Measurements from ENCODE around the gene PATJ.

The PATJ gene

DNA sequence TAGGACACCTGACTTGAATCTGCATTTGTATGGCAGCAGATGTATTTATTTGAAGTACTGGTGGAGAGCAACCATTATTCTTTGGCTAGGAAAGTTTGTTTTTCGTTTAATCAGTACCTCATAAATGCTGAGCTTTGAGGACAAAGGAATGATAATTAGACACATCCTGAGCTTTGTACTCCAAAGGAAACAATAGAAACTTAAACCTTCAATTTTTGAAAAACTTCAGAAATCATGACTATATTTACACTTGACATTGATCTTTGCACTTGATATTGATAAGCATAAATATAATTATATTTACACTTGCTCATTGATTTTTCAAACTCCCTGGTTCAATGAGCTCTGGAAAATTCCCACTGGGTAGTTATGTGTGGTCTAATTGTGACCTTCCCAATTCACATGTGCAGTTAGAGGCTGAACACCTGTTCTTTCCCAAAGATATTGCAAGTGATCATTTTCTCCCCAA, 10.7 kb downstream of the PATJ start:
- Histone ChIP-seq H3K23ac (ENCODE audit: low read length) (no peak overlapping the region), H4K91ac (ENCODE audit: low read depth, low read length) (no peak overlapping the region), H4K8ac (ENCODE audit: low read depth, low read length) (no peak overlapping the region), H2AFZ (ENCODE audit: insufficient read depth, low read length, poor library complexity) (no peak overlapping the region), H3K18ac (ENCODE audit: low read length) (no peak overlapping the region), H2BK120ac (ENCODE audit: insufficient read depth, low read length, poor library complexity) (no peak overlapping the region), H3K4me3 (ENCODE audit: low read depth, low read length) (no peak overlapping the region), H3K79me1 (ENCODE audit: low read length) (no peaks in the 10 kb centered on the region), H3K27me3 (ENCODE audit: insufficient read depth, low read length) (no peaks in the 10 kb centered on the region), H2BK12ac (ENCODE audit: low read length) (no peak overlapping the region), H3K14ac (ENCODE audit: low read length) (no peak overlapping the region), H3K36me3 (ENCODE audit: control insufficient read depth in 1 of 2, insufficient read depth in 2 of 2, low read length in 2 of 2) (peaks cover 0 to 1% of the 10 kb centered on the region in 2 experiments), H3K9me3 (ENCODE audit: insufficient read depth, low read depth, low read length) (no peaks in the 10 kb centered on the region), H3K9ac (ENCODE audit: low read length) (no peak overlapping the region), H3K27ac (ENCODE audit: low read depth, low read length) (no peak overlapping the region), H3K4ac (ENCODE audit: low read depth, low read length) (no peak overlapping the region), H4K12ac (ENCODE audit: low read depth, low read length) (no peak overlapping the region), H3K4me2 (ENCODE audit: low read length) (no peak overlapping the region), H2AK5ac (ENCODE audit: low read length) (no peak overlapping the region), H2BK5ac (ENCODE audit: low read depth, low read length, poor library complexity) (no peak overlapping the region), H3K79me2 (ENCODE audit: control insufficient read depth, insufficient read depth, low read length, poor library complexity) (peaks cover 8% of the 10 kb centered on the region), H3K4me1 (ENCODE audit: control insufficient read depth in 1 of 2, insufficient read depth in 2 of 2, low read length in 2 of 2) (no peaks in the 10 kb centered on the region)
- DNase-seq = no peak
- no CpG with 5 or more reads among the region's 1 CpG for WGBS (ENCODE audit: extremely low coverage, insufficient coverage, insufficient read length)

DNA sequence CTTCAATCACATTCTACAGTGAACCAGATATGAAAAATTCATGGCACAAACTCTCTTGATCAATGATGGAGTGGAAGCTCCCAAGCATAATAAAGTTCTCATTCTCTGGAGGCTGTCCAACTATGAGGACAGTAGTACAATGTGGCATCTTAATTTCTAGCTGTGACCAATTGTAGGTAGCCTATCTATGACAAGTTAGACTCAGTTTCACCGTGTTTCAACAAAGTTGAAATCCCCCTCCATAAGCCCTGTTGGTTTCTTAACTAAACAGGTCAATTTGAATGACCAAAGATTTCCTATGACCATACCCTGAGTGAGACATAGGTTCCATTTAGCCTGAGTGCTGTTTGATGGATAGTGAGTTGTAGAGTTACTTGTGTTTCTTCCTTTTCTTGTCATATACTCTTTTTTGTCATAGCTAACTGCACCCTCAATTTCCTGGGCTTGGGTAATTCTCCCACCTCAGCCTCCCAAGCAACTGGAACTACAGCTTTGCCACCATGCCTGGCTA, 11.8 kb downstream of the PATJ start:
- Histone ChIP-seq H2BK5ac (ENCODE audit: low read depth, low read length, poor library complexity) (no peak overlapping the region), H3K36me3 (ENCODE audit: control insufficient read depth in 1 of 2, insufficient read depth in 2 of 2, low read length in 2 of 2) (peaks cover 0 to 4% of the 10 kb centered on the region in 2 experiments), H3K79me2 (ENCODE audit: control insufficient read depth, insufficient read depth, low read length, poor library complexity) (peaks cover 8% of the 10 kb centered on the region), H3K79me1 (ENCODE audit: low read length) (no peaks in the 10 kb centered on the region), H3K9ac (ENCODE audit: low read length) (no peak overlapping the region), H3K4me3 (ENCODE audit: low read depth, low read length) (no peak overlapping the region), H3K9me3 (ENCODE audit: insufficient read depth, low read depth, low read length) (no peaks in the 10 kb centered on the region), H3K14ac (ENCODE audit: low read length) (no peak overlapping the region), H3K23ac (ENCODE audit: low read length) (no peak overlapping the region), H3K4me1 (ENCODE audit: control insufficient read depth in 1 of 2, insufficient read depth in 2 of 2, low read length in 2 of 2) (no peaks in the 10 kb centered on the region), H2BK120ac (ENCODE audit: insufficient read depth, low read length, poor library complexity) (no peak overlapping the region), H4K8ac (ENCODE audit: low read depth, low read length) (no peak overlapping the region), H3K27ac (ENCODE audit: low read depth, low read length) (peak overlapping the region; percentile 26), H2BK12ac (ENCODE audit: low read length) (no peak overlapping the region), H3K27me3 (ENCODE audit: insufficient read depth, low read length) (no peaks in the 10 kb centered on the region), H2AK5ac (ENCODE audit: low read length) (no peak overlapping the region), H3K4me2 (ENCODE audit: low read length) (no peak overlapping the region), H4K91ac (ENCODE audit: low read depth, low read length) (no peak overlapping the region), H2AFZ (ENCODE audit: insufficient read depth, low read length, poor library complexity) (no peak overlapping the region), H4K12ac (ENCODE audit: low read depth, low read length) (no peak overlapping the region), H3K18ac (ENCODE audit: low read length) (no peak overlapping the region), H3K4ac (ENCODE audit: low read depth, low read length) (peak overlapping the region; percentile 6)
- DNase-seq = peak in 1 of 2 donors; percentile 38
- WGBS (ENCODE audit: extremely low coverage, insufficient coverage, insufficient read length) = no CpG with 5 or more reads among the region's 1 CpG

GRCh38 chr1:61754545-61754944, 12.3 kb downstream of the PATJ start:
- no peak overlapping the region for H2BK120ac ChIP-seq (ENCODE audit: insufficient read depth, low read length, poor library complexity)

DNA sequence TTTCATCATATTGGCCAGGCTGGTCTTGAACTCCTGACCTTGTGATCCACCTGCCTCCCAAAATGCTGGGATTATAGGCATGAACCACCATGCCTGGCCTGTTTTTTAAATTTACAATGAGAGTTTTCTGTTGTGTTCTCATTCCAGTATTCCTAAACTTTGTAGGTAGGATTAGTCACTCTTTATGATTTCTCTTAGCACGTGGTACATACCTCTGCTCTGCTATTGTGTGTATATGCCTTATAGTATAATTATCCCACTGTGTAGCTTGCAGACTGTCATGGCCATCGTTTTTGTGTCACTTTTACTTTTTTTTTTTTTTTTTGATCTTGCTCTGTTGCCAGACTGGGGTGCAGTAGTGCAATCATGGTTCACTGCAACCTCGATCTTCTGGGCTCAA, 14.5 kb downstream of the PATJ start:
- no CpG with 5 or more reads among the region's 3 CpGs for WGBS (ENCODE audit: extremely low coverage, insufficient coverage, insufficient read length)
- H4K8ac ChIP-seq (ENCODE audit: low read depth, low read length) = no peak overlapping the region
- no peak overlapping the region for H2AFZ ChIP-seq (ENCODE audit: insufficient read depth, low read length, poor library complexity)
- H3K79me2 ChIP-seq (ENCODE audit: control insufficient read depth, insufficient read depth, low read length, poor library complexity) = peaks cover 4% of the 10 kb centered on the region
- no peak overlapping the region for H3K18ac ChIP-seq (ENCODE audit: low read length)
- no peak overlapping the region for H4K12ac ChIP-seq (ENCODE audit: low read depth, low read length)
- no peaks in the 10 kb centered on the region for H3K9me3 ChIP-seq (ENCODE audit: insufficient read depth, low read depth, low read length)
- H3K4me2 ChIP-seq (ENCODE audit: low read length) = no peak overlapping the region
- H3K14ac ChIP-seq (ENCODE audit: low read length) = no peak overlapping the region
- H3K79me1 ChIP-seq (ENCODE audit: low read length) = no peaks in the 10 kb centered on the region
- H2BK5ac ChIP-seq (ENCODE audit: low read depth, low read length, poor library complexity) = no peak overlapping the region
- H3K27me3 ChIP-seq (ENCODE audit: insufficient read depth, low read length) = no peaks in the 10 kb centered on the region
- H3K23ac ChIP-seq (ENCODE audit: low read length) = no peak overlapping the region
- no peak overlapping the region for H3K27ac ChIP-seq (ENCODE audit: low read depth, low read length)
- no peak overlapping the region for H3K9ac ChIP-seq (ENCODE audit: low read length)
- H4K91ac ChIP-seq (ENCODE audit: low read depth, low read length) = no peak overlapping the region
- H3K4ac ChIP-seq (ENCODE audit: low read depth, low read length) = peak overlapping the region; percentile 55
- no peak for DNase-seq
- no peaks in the 10 kb centered on the region for H3K4me1 ChIP-seq (ENCODE audit: control insufficient read depth in 1 of 2, insufficient read depth in 2 of 2, low read length in 2 of 2)
- H3K36me3 ChIP-seq (ENCODE audit: control insufficient read depth in 1 of 2, insufficient read depth in 2 of 2, low read length in 2 of 2) = peaks cover 0 to 3% of the 10 kb centered on the region in 2 experiments
- H2BK12ac ChIP-seq (ENCODE audit: low read length) = no peak overlapping the region
- H2BK120ac ChIP-seq (ENCODE audit: insufficient read depth, low read length, poor library complexity) = no peak overlapping the region
- no peak overlapping the region for H3K4me3 ChIP-seq (ENCODE audit: low read depth, low read length)
- no peak overlapping the region for H2AK5ac ChIP-seq (ENCODE audit: low read length)

More at GRCh38 chr1:61754545-61754944, 12.3 kb downstream of the PATJ start:
- H3K27me3 ChIP-seq (ENCODE audit: insufficient read depth, low read length) = no peaks in the 10 kb centered on the region
- H3K4ac ChIP-seq (ENCODE audit: low read depth, low read length) = no peak overlapping the region
- H4K91ac ChIP-seq (ENCODE audit: low read depth, low read length) = no peak overlapping the region
- no peaks in the 10 kb centered on the region for H3K9me3 ChIP-seq (ENCODE audit: insufficient read depth, low read depth, low read length)
- WGBS (ENCODE audit: extremely low coverage, insufficient coverage, insufficient read length) = no CpG with 5 or more reads among the region's 4 CpGs
- no peak overlapping the region for H3K14ac ChIP-seq (ENCODE audit: low read length)
- H3K79me2 ChIP-seq (ENCODE audit: control insufficient read depth, insufficient read depth, low read length, poor library complexity) = peaks cover 7% of the 10 kb centered on the region
- no peak overlapping the region for H2BK12ac ChIP-seq (ENCODE audit: low read length)
- H3K4me2 ChIP-seq (ENCODE audit: low read length) = no peak overlapping the region
- no peak overlapping the region for H2AK5ac ChIP-seq (ENCODE audit: low read length)
- no peak overlapping the region for H3K4me3 ChIP-seq (ENCODE audit: low read depth, low read length)
- no peak overlapping the region for H4K8ac ChIP-seq (ENCODE audit: low read depth, low read length)
- H3K36me3 ChIP-seq (ENCODE audit: control insufficient read depth in 1 of 2, insufficient read depth in 2 of 2, low read length in 2 of 2) = peaks cover 0 to 3% of the 10 kb centered on the region in 2 experiments
- no peak overlapping the region for H4K12ac ChIP-seq (ENCODE audit: low read depth, low read length)
- H3K9ac ChIP-seq (ENCODE audit: low read length) = no peak overlapping the region
- no peaks in the 10 kb centered on the region for H3K79me1 ChIP-seq (ENCODE audit: low read length)
- no peaks in the 10 kb centered on the region for H3K4me1 ChIP-seq (ENCODE audit: control insufficient read depth in 1 of 2, insufficient read depth in 2 of 2, low read length in 2 of 2)
- H2AFZ ChIP-seq (ENCODE audit: insufficient read depth, low read length, poor library complexity) = no peak overlapping the region
- H2BK5ac ChIP-seq (ENCODE audit: low read depth, low read length, poor library complexity) = no peak overlapping the region
- H3K18ac ChIP-seq (ENCODE audit: low read length) = no peak overlapping the region
- peak; percentile 38 to 77 for DNase-seq
- no peak overlapping the region for H3K23ac ChIP-seq (ENCODE audit: low read length)
- no peak overlapping the region for H3K27ac ChIP-seq (ENCODE audit: low read depth, low read length)

Measured in trophoblast cell (in vitro differentiated cells and primary cell).